ENCODE results near the gene SMAD3. TPM values are rescaled to one million over a fixed set of nuclear protein-coding genes. Genes with fewer than 3 reads are reported as not detected.

The SMAD3 gene
- total RNA-seq, 1 donor from 2014 or later: 12.5 TPM

GRCh38 chr15:67197364-67197695 is 131.9 kb downstream of the SMAD3 start:
- no peaks in the 10 kb centered on the region for H3K27me3 ChIP-seq
- H3K79me2 ChIP-seq (ENCODE audit: low read depth): no peaks in the 10 kb centered on the region
- no peak for DNase-seq (ENCODE audit: low spot score)
- H3K27ac ChIP-seq: no peak overlapping the region
- Mint-ChIP-seq H3K4me1 (peaks cover 28% of the 10 kb centered on the region), H3K9me3 (no peaks in the 10 kb centered on the region), H3K27me3 (ENCODE audit: insufficient read depth, low read depth) (peaks cover 13% of the 10 kb centered on the region), H3K27ac (peak overlapping the region; percentile 48), H3K36me3 (peaks cover 25% of the 10 kb centered on the region), H3K4me3 (no peak overlapping the region)
- no peak overlapping the region for H3K4me2 ChIP-seq
- no peak overlapping the region for H2AFZ ChIP-seq (replicated peaks)
- H3K36me3 ChIP-seq: peaks cover 4% of the 10 kb centered on the region
- peaks cover 21% of the 10 kb centered on the region for H3K4me1 ChIP-seq
- no peak overlapping the region for H3K9ac ChIP-seq
- TF ChIP-seq EZH2phosphoT487 (IDR thresholded peaks at IDR 0.05) (no peak), CTCF (IDR thresholded peaks at IDR 0.05) (no peak), EZH2 (IDR thresholded peaks at IDR 0.05) (no peak)
- no peaks in the 10 kb centered on the region for H3K9me3 ChIP-seq (ENCODE audit: low read depth)
- peaks cover 4% of the 10 kb centered on the region for H3F3A ChIP-seq (ENCODE audit: low read depth)
- H4K20me1 ChIP-seq (ENCODE audit: low read depth): peaks cover 10% of the 10 kb centered on the region
- no peak overlapping the region for H3K4me3 ChIP-seq

GRCh38 chr15:67198157-67198754 is 132.9 kb downstream of the SMAD3 start:
- Histone ChIP-seq H4K20me1 (ENCODE audit: low read depth) (peaks cover 10% of the 10 kb centered on the region), H3K79me2 (ENCODE audit: low read depth) (no peaks in the 10 kb centered on the region), H3K9ac (no peak overlapping the region), H2AFZ (replicated peaks) (no peak overlapping the region), H3K9me3 (ENCODE audit: low read depth) (no peaks in the 10 kb centered on the region), H3K36me3 (peaks cover 4% of the 10 kb centered on the region), H3F3A (ENCODE audit: low read depth) (peaks cover 5% of the 10 kb centered on the region), H3K4me2 (no peak overlapping the region), H3K4me1 (peaks cover 21% of the 10 kb centered on the region), H3K27ac (no peak overlapping the region), H3K4me3 (no peak overlapping the region), H3K27me3 (no peaks in the 10 kb centered on the region)
- no peak for TF ChIP-seq EZH2 (IDR thresholded peaks at IDR 0.05)
- TF ChIP-seq EZH2phosphoT487 (IDR thresholded peaks at IDR 0.05): no peak
- no peak for TF ChIP-seq CTCF (IDR thresholded peaks at IDR 0.05)
- H3K36me3 Mint-ChIP-seq: peaks cover 22% of the 10 kb centered on the region
- no peak overlapping the region for H3K27ac Mint-ChIP-seq
- peaks cover 30% of the 10 kb centered on the region for H3K4me1 Mint-ChIP-seq
- peaks cover 11% of the 10 kb centered on the region for H3K27me3 Mint-ChIP-seq (ENCODE audit: insufficient read depth, low read depth)
- DNase-seq (ENCODE audit: low spot score): no peak
- peak overlapping the region; percentile 0 for H3K4me3 Mint-ChIP-seq
- H3K9me3 Mint-ChIP-seq: no peaks in the 10 kb centered on the region

- Histone ChIP-seq H3K9me3 (ENCODE audit: low read depth) (no peaks in the 10 kb centered on the region), H4K20me1 (ENCODE audit: low read depth) (peaks cover 10% of the 10 kb centered on the region), H3K27ac (no peak overlapping the region), H3K27me3 (no peaks in the 10 kb centered on the region), H3K79me2 (ENCODE audit: low read depth) (no peaks in the 10 kb centered on the region), H3K36me3 (peaks cover 4% of the 10 kb centered on the region), H3K4me3 (no peak overlapping the region), H3K4me2 (no peak overlapping the region), H3K9ac (no peak overlapping the region), H3K4me1 (peaks cover 21% of the 10 kb centered on the region), H3F3A (ENCODE audit: low read depth) (peaks cover 5% of the 10 kb centered on the region), H2AFZ (replicated peaks) (no peak overlapping the region)
- DNase-seq (ENCODE audit: low spot score): no peak
- H3K36me3 Mint-ChIP-seq: peaks cover 19% of the 10 kb centered on the region
- no peak overlapping the region for H3K27ac Mint-ChIP-seq
- no peak overlapping the region for H3K4me3 Mint-ChIP-seq
- TF ChIP-seq EZH2phosphoT487 (IDR thresholded peaks at IDR 0.05): no peak
- no peak for TF ChIP-seq EZH2 (IDR thresholded peaks at IDR 0.05)
- no peak for TF ChIP-seq CTCF (IDR thresholded peaks at IDR 0.05)
- H3K9me3 Mint-ChIP-seq: no peaks in the 10 kb centered on the region
- H3K27me3 Mint-ChIP-seq (ENCODE audit: insufficient read depth, low read depth): peaks cover 11% of the 10 kb centered on the region
- peaks cover 30% of the 10 kb centered on the region for H3K4me1 Mint-ChIP-seq
These were observed 134.0 kb downstream of the SMAD3 start for GRCh38 chr15:67199391-67199790.
